Naive thymus-derived CD4-positive, alpha-beta T cell (primary cell): ENCODE results near the gene SLC34A3. TPM values are rescaled to one million over a fixed set of nuclear protein-coding genes. Genes with fewer than 3 reads are reported as not detected.

Source experiments
- ATAC-seq: fragments of 150-1000 bp; cut with Tn5 transposase; 2 replicates; pipeline ENCODE4 v1.10.0; 2021; ENCODE audit warnings: mild to moderate bottlenecking, moderate library complexity
- CTCF ChIA-PET: fragments of 350-600 bp; sonication (Branson Sonifier 250); formaldehyde crosslinking; loops from one replicate; lab custom pipeline; 2021; ENCODE audit warnings: antibody characterized with exemption; lab: Charles Lee
- POLR2A ChIA-PET: fragments of 350-600 bp; sonication (Branson Sonifier 250); formaldehyde crosslinking; loops from one replicate; lab custom pipeline; 2021; ENCODE audit warnings: antibody characterized with exemption, inconsistent platforms; lab: Charles Lee
- DNase-seq, 9 donors: peaks; one replicate each; pipeline versions ENCODE4 v3.0.0 to v3.0.0-alpha.2; 2020 to 2022; ENCODE audit warnings: mixed read lengths in 1 of 9
- H3K27ac ChIP-seq: one replicate; pipeline ENCODE4 v1.7.0; 2013; ENCODE audit warnings: mild to moderate bottlenecking, low read depth, low read length, moderate library complexity
- H3K27me3 ChIP-seq, 2 donors: one replicate each; pipeline ENCODE4 v1.7.0; 2013; ENCODE audit warnings: low read length in 2 of 2, mild to moderate bottlenecking in 2 of 2, moderate library complexity in 2 of 2; ENCODE audit not compliant: control insufficient read depth in 2 of 2, insufficient read depth in 2 of 2
- H3K36me3 ChIP-seq, 3 experiments: 1 replicate in 2 of 3; 2 replicates in 1 of 3; pipeline ENCODE4 v1.7.0; 2013; ENCODE audit warnings: low read length in 3 of 3, mild to moderate bottlenecking in 3 of 3, moderate library complexity in 1 of 3; ENCODE audit not compliant: insufficient read depth in 3 of 3, control insufficient read depth in 2 of 3
- H3K4me1 ChIP-seq, 2 donors: one replicate each; pipeline ENCODE4 v1.7.0; 2013; ENCODE audit warnings: low read length in 2 of 2, mild to moderate bottlenecking in 2 of 2, moderate library complexity in 1 of 2; ENCODE audit not compliant: control insufficient read depth in 2 of 2, insufficient read depth in 2 of 2
- H3K4me3 ChIP-seq: 2 replicates; pipeline ENCODE4 v1.7.0; 2013; ENCODE audit warnings: mild to moderate bottlenecking, low read length
- H3K9me3 ChIP-seq, 3 experiments: 1 replicate in 2 of 3; 2 replicates in 1 of 3; pipeline ENCODE4 v1.7.0; 2013; ENCODE audit warnings: low read length in 3 of 3; ENCODE audit not compliant: control insufficient read depth in 2 of 3
- H3K27ac Mint-ChIP-seq, 9 donors: one replicate each; pipeline ENCODE4 v1.8.0; 2020 to 2022; ENCODE audit warnings: mixed read lengths in 9 of 9, mild to moderate bottlenecking in 8 of 9, moderate library complexity in 5 of 9, inconsistent platforms in 2 of 9
- H3K27me3 Mint-ChIP-seq, 5 donors: one replicate each; pipeline ENCODE4 v1.8.0; 2021 to 2022; ENCODE audit warnings: mixed read lengths in 5 of 5, mild to moderate bottlenecking in 1 of 5
- H3K36me3 Mint-ChIP-seq, 5 donors: one replicate each; pipeline ENCODE4 v1.8.0; 2020 to 2022; ENCODE audit warnings: mixed read lengths in 5 of 5, mild to moderate bottlenecking in 3 of 5, inconsistent platforms in 1 of 5
- H3K4me1 Mint-ChIP-seq, 7 donors: one replicate each; pipeline ENCODE4 v1.8.0; 2020 to 2022; ENCODE audit warnings: mixed read lengths in 7 of 7, mild to moderate bottlenecking in 3 of 7, inconsistent platforms in 1 of 7
- H3K4me3 Mint-ChIP-seq, 10 donors: one replicate each; pipeline ENCODE4 v1.8.0; 2020 to 2022; ENCODE audit warnings: mild to moderate bottlenecking in 10 of 10, mixed read lengths in 10 of 10, moderate library complexity in 6 of 10, inconsistent platforms in 2 of 10
- H3K9me3 Mint-ChIP-seq, 11 donors: one replicate each; pipeline ENCODE4 v1.8.0; 2020 to 2022; ENCODE audit warnings: mixed read lengths in 11 of 11, mild to moderate bottlenecking in 4 of 11, inconsistent platforms in 1 of 11, moderate library complexity in 1 of 11
- intact Hi-C, 2 donors: fragments of 100-400 bp; cut with micrococcal nuclease; formaldehyde crosslinking; loops; one replicate each; pipeline ENCODE4 v1.15.1; 2023
- polyA plus RNA-seq, 2 donors: library from polyadenylated mRNA; unstranded; fragments of 300-500 nt; fragmentation: Illumina TruSeq; gene quantifications; one replicate each; pipeline ENCODE4 v1.2.3, GENCODE V29; 2021
- total RNA-seq, 6 experiments: library from RNA in 5 of 6; stranded (reverse) in 5 of 6; gene quantifications; 1 replicate in 5 of 6; 2 replicates in 1 of 6; pipeline ENCODE4 v1.2.3 and lab custom pipeline; 2021 to 2026

Gene SLC34A3
- total and polyA plus RNA-seq, 7 experiments from 2014 or later = 0.16 TPM; not detected in 5

GRCh38 chr9:137264067-137264466 lies 33.4 kb downstream of the SLC34A3 start:
- CTCF ChIA-PET = interaction anchor here (0.6 kb wide), 1 partner anchor 433 kb away, joined by 3 read pairs; no protein-coding TSS in a partner anchor
- peaks cover 5 to 26% (median 6%) of the 10 kb centered on the region in 5 donors for H3K36me3 Mint-ChIP-seq
- peaks cover 0 to 60% (median 4%) of the 10 kb centered on the region in 3 experiments for H3K36me3 ChIP-seq
- no peak overlapping the region for H3K27ac ChIP-seq
- ATAC-seq (no peak), DNase-seq (peak in 1 of 9 donors; percentile 3)
- no peaks in the 10 kb centered on the region for H3K27me3 Mint-ChIP-seq
- H3K4me3 Mint-ChIP-seq = no peak overlapping the region
- H3K9me3 ChIP-seq = no peaks in the 10 kb centered on the region
- POLR2A ChIA-PET = interaction anchor here (1.1 kb wide), 1 partner anchor 8 kb away, joined by 5 read pairs; no protein-coding TSS in a partner anchor
- H3K9me3 Mint-ChIP-seq = no peaks in the 10 kb centered on the region
- peaks cover 0 to 8% (median 5%) of the 10 kb centered on the region in 7 donors for H3K4me1 Mint-ChIP-seq
- H3K27me3 ChIP-seq = no peaks in the 10 kb centered on the region
- no peak overlapping the region for H3K27ac Mint-ChIP-seq
- no peak overlapping the region for H3K4me3 ChIP-seq
- no peaks in the 10 kb centered on the region for H3K4me1 ChIP-seq
- intact Hi-C loops = no loop called here

DNA sequence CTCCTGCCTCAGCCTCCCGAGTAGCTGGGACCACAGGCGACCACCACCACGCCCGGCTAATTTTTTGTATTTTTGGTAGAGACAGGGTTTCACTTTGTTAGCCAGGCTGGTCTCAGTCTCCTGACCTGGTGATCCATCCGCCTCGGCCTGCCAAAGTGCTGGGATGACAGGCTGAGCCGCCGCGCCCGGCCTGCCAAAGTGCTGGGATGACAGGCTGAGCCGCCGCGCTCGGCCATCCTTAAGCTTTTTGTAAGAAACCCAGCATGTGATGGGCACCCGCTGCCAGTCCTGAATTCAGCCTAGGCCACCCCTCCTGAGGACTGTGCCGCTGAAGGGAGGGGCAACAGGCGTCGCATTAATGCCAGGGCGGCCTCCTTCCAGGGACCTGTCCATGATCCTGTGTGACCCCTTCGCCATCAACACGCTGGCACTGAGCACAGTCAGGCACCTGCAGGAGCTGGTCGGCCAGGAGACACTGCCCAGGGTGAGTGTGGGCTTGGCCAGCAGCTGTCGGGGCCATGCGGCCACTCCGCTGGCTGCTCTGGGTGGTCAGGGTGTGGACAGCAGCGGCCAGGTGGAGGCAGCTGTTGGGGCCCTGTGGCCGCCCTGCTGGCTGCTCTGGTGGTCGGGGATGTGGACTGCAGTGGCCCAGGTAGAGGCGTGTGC lies 34.9 kb downstream of the SLC34A3 start:
- no peak overlapping the region for H3K27ac Mint-ChIP-seq
- POLR2A ChIA-PET = interaction anchor here (0.5 to 1.2 kb wide), 3 partner anchors 10 to 230 kb away, joined by 3 to 4 read pairs (median 3); no protein-coding TSS in a partner anchor
- intact Hi-C loops = no loop called here

DNA sequence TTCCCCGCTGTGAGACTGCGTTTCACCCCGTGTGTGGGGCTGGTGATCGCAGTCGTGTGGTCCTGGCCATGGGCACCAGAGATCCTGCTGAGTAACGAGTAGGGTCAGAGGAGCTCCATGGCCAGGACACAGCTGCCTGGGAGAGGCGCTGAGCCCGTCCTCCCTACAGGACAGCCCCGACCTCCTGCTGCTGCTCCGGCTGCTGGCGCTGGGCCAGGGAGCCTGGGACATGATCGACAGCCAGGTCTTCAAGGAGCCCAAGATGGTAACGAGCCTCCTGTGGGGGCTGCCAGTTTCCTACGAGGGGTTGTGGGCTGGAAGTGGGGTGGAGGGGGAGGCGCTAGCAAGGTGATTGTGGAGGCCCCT lies 35.4 kb downstream of the SLC34A3 start:
- peaks cover 0 to 2% of the 10 kb centered on the region in 2 donors for H3K4me1 ChIP-seq
- no peak overlapping the region for H3K27ac ChIP-seq
- no peak overlapping the region for H3K4me3 ChIP-seq
- no peaks in the 10 kb centered on the region for H3K9me3 ChIP-seq
- ChIA-PET POLR2A (interaction anchor here (0.5 to 1.2 kb wide), 4 partner anchors 10 to 230 kb away, joined by 3 to 4 read pairs (median 3); no protein-coding TSS in a partner anchor), CTCF (no interaction called here)
- H3K27me3 Mint-ChIP-seq = no peaks in the 10 kb centered on the region
- ATAC-seq (no peak), DNase-seq (no peak)
- H3K4me3 Mint-ChIP-seq = no peak overlapping the region
- H3K36me3 ChIP-seq = peaks cover 0 to 63% (median 4%) of the 10 kb centered on the region in 3 experiments
- peaks cover 6 to 13% (median 7%) of the 10 kb centered on the region in 7 donors for H3K4me1 Mint-ChIP-seq
- H3K36me3 Mint-ChIP-seq = peaks cover 5 to 32% (median 7%) of the 10 kb centered on the region in 5 donors
- H3K27ac Mint-ChIP-seq = no peak overlapping the region
- no peaks in the 10 kb centered on the region for H3K9me3 Mint-ChIP-seq
- intact Hi-C loops = no loop called here
- no peaks in the 10 kb centered on the region for H3K27me3 ChIP-seq

More for the DNA sequence above, 34.9 kb downstream of the SLC34A3 start:
- DNase-seq (peak in 1 of 9 donors; percentile 6), ATAC-seq (no peak)
- Histone ChIP-seq H3K27ac (no peak overlapping the region), H3K4me1 (no peaks in the 10 kb centered on the region), H3K27me3 (no peaks in the 10 kb centered on the region), H3K4me3 (no peak overlapping the region), H3K9me3 (no peaks in the 10 kb centered on the region), H3K36me3 (peaks cover 0 to 63% (median 4%) of the 10 kb centered on the region in 3 experiments)
- CTCF ChIA-PET = no interaction called here
- Mint-ChIP-seq H3K27me3 (no peaks in the 10 kb centered on the region), H3K9me3 (no peaks in the 10 kb centered on the region), H3K4me3 (no peak overlapping the region), H3K36me3 (peaks cover 5 to 32% (median 6%) of the 10 kb centered on the region in 5 donors), H3K4me1 (peaks cover 3 to 10% (median 5%) of the 10 kb centered on the region in 7 donors)

DNA sequence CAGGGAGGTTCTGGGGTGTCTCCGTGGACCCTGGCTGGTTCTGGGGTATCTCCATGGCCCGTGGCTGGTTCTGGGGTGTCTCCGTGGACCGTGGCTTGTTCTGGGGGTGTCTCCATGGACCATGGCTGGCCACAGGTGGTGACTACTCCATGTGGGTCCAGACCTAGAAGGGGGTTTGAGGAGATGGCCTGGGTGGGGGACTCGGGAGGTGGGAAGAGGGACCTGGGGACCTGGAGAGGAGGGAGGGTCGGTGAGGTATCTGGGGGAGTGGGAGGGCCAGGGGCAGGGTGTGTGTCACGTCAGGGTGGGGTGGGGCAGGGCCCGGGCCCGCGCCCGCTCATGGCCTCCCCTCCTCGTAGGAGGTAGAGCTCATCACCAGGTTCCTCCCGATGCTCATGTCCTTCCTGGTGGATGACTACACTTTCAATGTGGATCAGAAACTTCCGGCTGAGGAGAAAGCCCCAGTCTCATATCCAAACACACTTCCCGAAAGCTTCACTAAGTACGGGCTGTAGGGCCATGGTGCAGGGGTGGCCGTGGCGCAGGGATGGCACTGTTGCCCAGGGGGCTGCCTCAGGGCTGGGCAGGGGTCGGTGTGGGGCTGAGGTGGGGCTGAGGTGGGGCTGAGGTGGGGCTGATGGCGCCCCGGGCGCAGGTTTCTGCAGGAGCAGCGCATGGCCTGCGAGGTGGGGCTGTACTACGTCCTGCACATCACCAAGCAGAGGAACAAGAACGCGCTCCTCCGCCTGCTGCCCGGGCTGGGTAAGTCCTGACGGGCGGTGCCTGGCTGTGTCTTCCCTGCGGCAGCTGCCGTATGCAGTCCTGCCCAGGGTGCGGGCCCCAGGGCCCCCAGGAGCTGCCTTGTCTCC lies 36.1 kb downstream of the SLC34A3 start:
- CTCF ChIA-PET = interaction anchor here (0.7 kb wide), 1 partner anchor 121 kb away, joined by 3 read pairs; no protein-coding TSS in a partner anchor
- H3K27me3 Mint-ChIP-seq = no peaks in the 10 kb centered on the region
- intact Hi-C loops = no loop called here
- Histone ChIP-seq H3K4me1 (peaks cover 0 to 8% of the 10 kb centered on the region in 2 donors), H3K27me3 (no peaks in the 10 kb centered on the region), H3K9me3 (no peaks in the 10 kb centered on the region), H3K4me3 (no peak overlapping the region), H3K27ac (no peak overlapping the region), H3K36me3 (peaks cover 0 to 63% (median 4%) of the 10 kb centered on the region in 3 experiments)
- no peak for DNase-seq
- no peak for ATAC-seq
- no peak overlapping the region for H3K4me3 Mint-ChIP-seq
- POLR2A ChIA-PET = interaction anchor here (0.6 to 0.7 kb wide), 2 partner anchors 12 to 229 kb away, joined by 3 read pairs; no protein-coding TSS in a partner anchor
- H3K4me1 Mint-ChIP-seq = peaks cover 7 to 20% (median 13%) of the 10 kb centered on the region in 7 donors
- H3K27ac Mint-ChIP-seq = no peak overlapping the region
- H3K36me3 Mint-ChIP-seq = peaks cover 5 to 32% (median 9%) of the 10 kb centered on the region in 5 donors
- H3K9me3 Mint-ChIP-seq = no peaks in the 10 kb centered on the region

- Mint-ChIP-seq H3K9me3 (no peaks in the 10 kb centered on the region), H3K4me1 (peaks cover 7 to 22% (median 14%) of the 10 kb centered on the region in 7 donors), H3K4me3 (no peak overlapping the region), H3K27ac (peak overlapping the region in 1 of 9 donors; percentile 48), H3K36me3 (peaks cover 4 to 29% (median 9%) of the 10 kb centered on the region in 5 donors), H3K27me3 (no peaks in the 10 kb centered on the region)
- ChIA-PET POLR2A (no interaction called here), CTCF (no interaction called here)
- no peaks in the 10 kb centered on the region for H3K9me3 ChIP-seq
- no peak overlapping the region for H3K4me3 ChIP-seq
- H3K27ac ChIP-seq = no peak overlapping the region
- no peak for ATAC-seq
- peaks cover 0 to 16% of the 10 kb centered on the region in 2 donors for H3K4me1 ChIP-seq
- peaks cover 0 to 70% (median 4%) of the 10 kb centered on the region in 3 experiments for H3K36me3 ChIP-seq
- no peaks in the 10 kb centered on the region for H3K27me3 ChIP-seq
- DNase-seq = no peak
- intact Hi-C loops = no loop called here
Observed at GRCh38 chr9:137267933-137268355, 37.2 kb downstream of the SLC34A3 start.

GRCh38 chr9:137268538-137269201 lies 38.0 kb downstream of the SLC34A3 start:
- H3K4me1 Mint-ChIP-seq = peaks cover 7 to 22% (median 14%) of the 10 kb centered on the region in 7 donors
- Histone ChIP-seq H3K36me3 (peaks cover 0 to 72% (median 4%) of the 10 kb centered on the region in 3 experiments), H3K4me1 (peaks cover 0 to 16% of the 10 kb centered on the region in 2 donors), H3K9me3 (no peaks in the 10 kb centered on the region), H3K27me3 (no peaks in the 10 kb centered on the region), H3K27ac (no peak overlapping the region), H3K4me3 (no peak overlapping the region)
- no peaks in the 10 kb centered on the region for H3K27me3 Mint-ChIP-seq
- POLR2A ChIA-PET = no interaction called here
- intact Hi-C loops = no loop called here
- H3K9me3 Mint-ChIP-seq = no peaks in the 10 kb centered on the region
- no peak overlapping the region for H3K27ac Mint-ChIP-seq
- CTCF ChIA-PET = no interaction called here
- ATAC-seq = no peak
- peaks cover 4 to 29% (median 6%) of the 10 kb centered on the region in 5 donors for H3K36me3 Mint-ChIP-seq
- DNase-seq = no peak
- no peak overlapping the region for H3K4me3 Mint-ChIP-seq
